ENCODE measurements around the gene CNOT2.

DNA sequence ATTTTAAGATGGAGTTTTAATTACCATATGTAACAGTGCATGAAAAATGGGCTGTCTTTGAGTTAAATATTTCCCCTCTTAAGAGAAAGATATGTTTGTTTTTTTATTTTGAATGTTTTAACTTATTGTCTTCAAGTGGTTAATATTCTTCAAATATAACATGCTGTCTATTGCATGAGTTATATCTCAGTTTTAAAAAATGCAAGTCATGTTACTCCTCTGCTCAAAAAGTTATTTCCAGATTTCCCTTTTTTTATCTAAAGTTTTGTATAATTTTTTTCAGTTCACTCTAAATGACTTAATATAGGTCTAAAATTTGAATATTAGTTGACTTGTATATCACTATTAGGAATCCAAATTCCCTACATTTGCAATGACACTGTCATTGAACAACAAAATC is 117.0 kb downstream of the CNOT2 start:
- TF ChIP-seq, protein P1, sequence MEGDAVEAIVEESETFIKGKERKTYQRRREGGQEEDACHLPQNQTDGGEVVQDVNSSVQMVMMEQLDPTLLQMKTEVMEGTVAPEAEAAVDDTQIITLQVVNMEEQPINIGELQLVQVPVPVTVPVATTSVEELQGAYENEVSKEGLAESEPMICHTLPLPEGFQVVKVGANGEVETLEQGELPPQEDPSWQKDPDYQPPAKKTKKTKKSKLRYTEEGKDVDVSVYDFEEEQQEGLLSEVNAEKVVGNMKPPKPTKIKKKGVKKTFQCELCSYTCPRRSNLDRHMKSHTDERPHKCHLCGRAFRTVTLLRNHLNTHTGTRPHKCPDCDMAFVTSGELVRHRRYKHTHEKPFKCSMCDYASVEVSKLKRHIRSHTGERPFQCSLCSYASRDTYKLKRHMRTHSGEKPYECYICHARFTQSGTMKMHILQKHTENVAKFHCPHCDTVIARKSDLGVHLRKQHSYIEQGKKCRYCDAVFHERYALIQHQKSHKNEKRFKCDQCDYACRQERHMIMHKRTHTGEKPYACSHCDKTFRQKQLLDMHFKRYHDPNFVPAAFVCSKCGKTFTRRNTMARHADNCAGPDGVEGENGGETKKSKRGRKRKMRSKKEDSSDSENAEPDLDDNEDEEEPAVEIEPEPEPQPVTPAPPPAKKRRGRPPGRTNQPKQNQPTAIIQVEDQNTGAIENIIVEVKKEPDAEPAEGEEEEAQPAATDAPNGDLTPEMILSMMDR (conservative IDR thresholded peaks at IDR 0.05; ENCODE audit: low read depth in 2 of 2), result no peak
- TF ChIP-seq EZH2 (IDR thresholded peaks at IDR 0.05; ENCODE audit: low read depth, unreplicated experiment), result no peak
